Liver (tissue), 9 donors: ENCODE results near the gene SLC6A16. TPM values are rescaled to one million over a fixed set of nuclear protein-coding genes. Genes with fewer than 3 reads are reported as not detected.

ENCODE experiments used
- DNase-seq: peaks from one replicate; pipeline ENCODE4 v3.0.0-alpha.2; 2017; ENCODE audit warnings: low spot score
- H3K27ac ChIP-seq, 2 donors: one replicate each; pipeline ENCODE4 v1.7.0; 2013; ENCODE audit warnings: inconsistent platforms in 2 of 2, low read length in 2 of 2, control low read depth in 1 of 2, low read depth in 1 of 2, mild to moderate bottlenecking in 1 of 2
- H3K27me3 ChIP-seq, 4 donors: one replicate each; pipeline versions ENCODE4 v1.6.1 to v1.7.0; 2013; ENCODE audit warnings: low read length in 3 of 4, inconsistent platforms in 1 of 4, mild to moderate bottlenecking in 1 of 4, moderate library complexity in 1 of 4; ENCODE audit not compliant: control insufficient read depth in 4 of 4, insufficient read depth in 4 of 4
- H3K36me3 ChIP-seq, 4 donors: one replicate each; pipeline versions ENCODE4 v1.6.1 to v1.7.0; 2013; ENCODE audit warnings: low read length in 3 of 4, mild to moderate bottlenecking in 3 of 4, low read depth in 1 of 4, moderate library complexity in 1 of 4; ENCODE audit not compliant: control insufficient read depth in 4 of 4, insufficient read depth in 3 of 4
- H3K4me1 ChIP-seq, 4 donors: one replicate each; pipeline versions ENCODE4 v1.6.1 to v1.7.0; 2013; ENCODE audit warnings: low read length in 3 of 4, mild to moderate bottlenecking in 3 of 4, moderate library complexity in 1 of 4; ENCODE audit not compliant: control insufficient read depth in 4 of 4, insufficient read depth in 4 of 4
- H3K4me3 ChIP-seq, 3 donors: one replicate each; pipeline versions ENCODE4 v1.6.1 to v1.7.0; 2013; ENCODE audit warnings: low read length in 3 of 3, control low read depth in 1 of 3, low read depth in 1 of 3, mild to moderate bottlenecking in 1 of 3
- H3K9ac ChIP-seq, 2 donors: one replicate each; pipeline ENCODE4 v1.7.0; 2013; ENCODE audit warnings: low read length in 2 of 2, mild to moderate bottlenecking in 2 of 2, moderate library complexity in 2 of 2, control low read depth in 1 of 2, low read depth in 1 of 2
- H3K9me3 ChIP-seq, 4 donors: one replicate each; pipeline versions ENCODE4 v1.6.1 to v1.7.0; 2013; ENCODE audit warnings: low read length in 3 of 4; ENCODE audit not compliant: control insufficient read depth in 4 of 4
- EGR1 ChIP-seq, 2 donors: IDR thresholded peaks; 2 replicates each; pipeline ENCODE4 v1.6.1; 2016 to 2018; ENCODE audit warnings: antibody characterized with exemption in 2 of 2, low read depth in 2 of 2
- FOXA1 ChIP-seq: IDR thresholded peaks from 2 replicates; pipeline ENCODE4 v1.6.1; 2016; ENCODE audit warnings: antibody characterized with exemption
- FOXA2 ChIP-seq: IDR thresholded peaks from 2 replicates; pipeline ENCODE4 v1.6.1; 2016; ENCODE audit warnings: antibody characterized with exemption
- GABPA ChIP-seq, 2 donors: IDR thresholded peaks in 1 of 2; conservative IDR thresholded peaks in 1 of 2; 2 replicates each; pipeline ENCODE4 v1.6.1; 2016; ENCODE audit warnings: antibody characterized with exemption in 2 of 2, mild to moderate bottlenecking in 1 of 2, moderate library complexity in 1 of 2
- HNF4A ChIP-seq, 2 donors: conservative IDR thresholded peaks; 2 replicates each; pipeline ENCODE4 v1.6.1; 2016; ENCODE audit warnings: antibody characterized with exemption in 2 of 2, mild to moderate bottlenecking in 2 of 2
- HNF4G ChIP-seq: IDR thresholded peaks from 2 replicates; pipeline ENCODE4 v1.6.1; 2016; ENCODE audit warnings: antibody characterized with exemption
- JUND ChIP-seq, 2 donors: IDR thresholded peaks; 2 replicates each; pipeline ENCODE4 v1.6.1; 2016; ENCODE audit warnings: antibody characterized with exemption in 2 of 2
- NR2F2 ChIP-seq: IDR thresholded peaks from 2 replicates; pipeline ENCODE4 v1.6.1; 2016; ENCODE audit warnings: antibody characterized with exemption
- TAF1 ChIP-seq: conservative IDR thresholded peaks from 2 replicates; pipeline ENCODE4 v1.6.1; 2016; ENCODE audit warnings: antibody characterized with exemption, mild to moderate bottlenecking
- YY1 ChIP-seq: IDR thresholded peaks from 2 replicates; pipeline ENCODE4 v1.6.1; 2016; ENCODE audit warnings: antibody characterized with exemption, mild to moderate bottlenecking
- WGBS: extraction: QIAGEN DNeasy Blood & Tissue Kit; methylation state at CpG from one replicate; pipeline ENCODE4 v1.1.7; 2013; 5-methylcytosine and 5-hydroxymethylcytosine counted together
- polyA plus RNA-seq, 2 donors: library from polyadenylated mRNA; stranded (reverse) in 1 of 2; unstranded in 1 of 2; fragments of 200-250 nt in 1 of 2; fragments of >200 nt in 1 of 2; fragmentation: Nextera tagmentation in 1 of 2; extraction: Ambion mirVana in 1 of 2; gene quantifications; one replicate each; pipeline versions ENCODE4 v1.2.1 to v1.2.3, GENCODE V29; 2013 to 2015
- total RNA-seq, 2 donors: library from RNA; depleted of rRNA; stranded (reverse); fragments of >200 nt; gene quantifications; one replicate each; pipeline ENCODE4 v1.2.3, GENCODE V29; 2014
- TF ChIP-seq, protein P1 (sequence below): IDR thresholded peaks from 2 replicates; pipeline ENCODE4 v1.6.1; 2016; ENCODE audit warnings: antibody characterized with exemption
- TF ChIP-seq, protein P2 (sequence below): fragments of 150-350 bp; IDR thresholded peaks from 2 replicates; pipeline ENCODE4 v1.5.1; 2017; ENCODE audit warnings: improper control_type of control experiment, low read depth, low read length; ENCODE audit not compliant: missing input control
- TF ChIP-seq, protein P3 (sequence below): IDR thresholded peaks from 2 replicates; pipeline ENCODE4 v1.6.1; 2016; ENCODE audit warnings: antibody characterized with exemption
- TF ChIP-seq, protein P4 (sequence below): IDR thresholded peaks from 2 replicates; pipeline ENCODE4 v1.6.1; 2016; ENCODE audit warnings: antibody characterized with exemption
- donor health status: healthy.
- donor health status: healthy.
- donor health status: healthy.
- donor health status: healthy.
- donor health status: healthy.

SLC6A16 gene
- total and polyA plus RNA-seq, 4 donors, result 0.19 to 2.7 (median 1.5) TPM

DNA sequence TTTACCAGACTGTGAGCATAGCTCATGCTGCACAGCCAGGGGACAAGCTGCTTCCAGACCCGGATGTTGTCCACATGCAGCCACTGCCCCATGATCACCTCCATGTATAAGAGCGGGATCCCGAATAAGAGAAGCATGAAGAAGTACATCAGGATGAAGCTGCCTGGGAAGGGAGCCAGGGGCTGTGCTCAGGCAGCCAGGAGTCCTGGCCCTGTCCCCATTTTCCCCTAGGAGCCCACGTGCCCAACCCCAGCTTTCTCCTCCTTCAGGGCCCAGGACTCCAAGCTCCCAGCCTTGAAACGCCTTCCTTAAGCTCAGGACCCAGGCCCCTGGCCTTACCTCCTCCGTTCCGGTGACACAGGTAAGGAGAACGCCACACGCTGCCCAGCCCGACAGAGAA, 69.3 kb downstream of the SLC6A16 start:
- H3K4me3 ChIP-seq, result no peak overlapping the region
- no peak overlapping the region for H3K9ac ChIP-seq
- no peak overlapping the region for H3K27ac ChIP-seq
- DNase-seq, result no peak
- WGBS, result 92% methylated on average over 10 of the region's 10 CpGs
- H3K36me3 ChIP-seq, result peaks cover 0 to 2% (median 0%) of the 10 kb centered on the region in 4 donors
- H3K27me3 ChIP-seq, result no peaks in the 10 kb centered on the region
- H3K9me3 ChIP-seq, result peaks cover 7 to 12% (median 8%) of the 10 kb centered on the region in 4 donors
- TF ChIP-seq HNF4G, result no peak
- TF ChIP-seq JUND (IDR thresholded peaks at IDR 0.05), result no peak
- no peak for TF ChIP-seq NR2F2
- no peak for TF ChIP-seq FOXA2
- no peak for TF ChIP-seq EGR1 (IDR thresholded peaks at IDR 0.05; ENCODE audit: low read depth in 2 of 2)
- no peaks in the 10 kb centered on the region for H3K4me1 ChIP-seq

DNA sequence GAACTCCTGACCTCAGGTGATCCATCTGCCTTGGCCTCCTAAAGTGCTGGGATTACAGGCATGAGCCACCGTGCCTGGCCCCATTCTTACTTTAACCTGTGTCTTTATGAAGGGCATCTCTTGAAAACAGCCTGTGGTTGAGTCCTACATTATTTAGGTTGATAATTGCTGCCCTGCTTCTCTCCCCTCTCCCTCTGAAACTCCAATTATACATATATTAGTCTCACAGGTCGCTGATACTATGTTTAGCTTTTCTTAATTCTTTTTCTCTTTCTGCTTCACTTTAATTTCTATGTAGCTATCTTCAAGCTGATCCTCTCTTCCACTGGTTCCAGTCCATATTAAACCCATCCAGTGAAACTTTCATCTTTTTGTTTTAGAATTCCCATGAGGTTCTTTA, 75.1 kb downstream of the SLC6A16 start:
- no peak overlapping the region for H3K27ac ChIP-seq
- H3K36me3 ChIP-seq, result peaks cover 0 to 2% (median 0%) of the 10 kb centered on the region in 4 donors
- no peaks in the 10 kb centered on the region for H3K27me3 ChIP-seq
- no peaks in the 10 kb centered on the region for H3K9me3 ChIP-seq
- H3K9ac ChIP-seq, result no peak overlapping the region
- whole genome bisulfite sequencing, result 84% methylated on average over 2 of the region's 2 CpGs
- DNase-seq, result no peak
- TF ChIP-seq NR2F2, result no peak
- H3K4me3 ChIP-seq, result no peak overlapping the region
- no peaks in the 10 kb centered on the region for H3K4me1 ChIP-seq

DNA sequence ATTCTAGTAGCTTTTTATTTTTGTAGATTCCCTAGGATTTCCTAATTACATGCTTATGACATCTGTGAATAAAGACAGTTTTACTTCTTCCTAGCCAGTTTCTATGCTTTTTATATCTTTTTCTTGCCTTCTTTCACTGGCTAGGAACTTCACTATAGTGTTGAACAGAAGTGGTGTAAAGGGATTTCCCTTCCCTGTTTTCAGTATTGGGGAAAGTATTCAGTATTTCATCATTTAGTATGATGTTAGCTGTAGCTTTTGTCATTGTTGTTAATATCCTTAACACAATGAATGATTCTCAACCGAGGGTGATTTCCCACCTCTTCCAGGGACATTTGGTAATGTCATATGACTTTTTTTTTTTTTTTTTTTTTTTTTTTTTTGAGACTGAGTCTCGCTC, 77.3 kb downstream of the SLC6A16 start:
- no peaks in the 10 kb centered on the region for H3K4me1 ChIP-seq
- no peak overlapping the region for H3K27ac ChIP-seq
- H3K27me3 ChIP-seq, result no peaks in the 10 kb centered on the region
- 84% methylated on average over 2 of the region's 2 CpGs for WGBS
- no peak for DNase-seq
- H3K4me3 ChIP-seq, result no peak overlapping the region
- H3K9ac ChIP-seq, result no peak overlapping the region
- H3K36me3 ChIP-seq, result peaks cover 0 to 2% (median 0%) of the 10 kb centered on the region in 4 donors
- no peaks in the 10 kb centered on the region for H3K9me3 ChIP-seq
- TF ChIP-seq TAF1 (no peak), EGR1 (IDR thresholded peaks at IDR 0.05; ENCODE audit: low read depth in 2 of 2) (no peak), GABPA (IDR thresholded peaks at IDR 0.05 in 1 of 2, conservative IDR thresholded peaks at IDR 0.05 in 1 of 2) (no peak), FOXA2 (no peak), HNF4A (conservative IDR thresholded peaks at IDR 0.05) (no peak), YY1 (no peak), FOXA1 (no peak), JUND (IDR thresholded peaks at IDR 0.05) (no peak)
- TF ChIP-seq, protein P1, sequence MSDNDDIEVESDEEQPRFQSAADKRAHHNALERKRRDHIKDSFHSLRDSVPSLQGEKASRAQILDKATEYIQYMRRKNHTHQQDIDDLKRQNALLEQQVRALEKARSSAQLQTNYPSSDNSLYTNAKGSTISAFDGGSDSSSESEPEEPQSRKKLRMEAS, result no peak
- TF ChIP-seq, protein P2, sequence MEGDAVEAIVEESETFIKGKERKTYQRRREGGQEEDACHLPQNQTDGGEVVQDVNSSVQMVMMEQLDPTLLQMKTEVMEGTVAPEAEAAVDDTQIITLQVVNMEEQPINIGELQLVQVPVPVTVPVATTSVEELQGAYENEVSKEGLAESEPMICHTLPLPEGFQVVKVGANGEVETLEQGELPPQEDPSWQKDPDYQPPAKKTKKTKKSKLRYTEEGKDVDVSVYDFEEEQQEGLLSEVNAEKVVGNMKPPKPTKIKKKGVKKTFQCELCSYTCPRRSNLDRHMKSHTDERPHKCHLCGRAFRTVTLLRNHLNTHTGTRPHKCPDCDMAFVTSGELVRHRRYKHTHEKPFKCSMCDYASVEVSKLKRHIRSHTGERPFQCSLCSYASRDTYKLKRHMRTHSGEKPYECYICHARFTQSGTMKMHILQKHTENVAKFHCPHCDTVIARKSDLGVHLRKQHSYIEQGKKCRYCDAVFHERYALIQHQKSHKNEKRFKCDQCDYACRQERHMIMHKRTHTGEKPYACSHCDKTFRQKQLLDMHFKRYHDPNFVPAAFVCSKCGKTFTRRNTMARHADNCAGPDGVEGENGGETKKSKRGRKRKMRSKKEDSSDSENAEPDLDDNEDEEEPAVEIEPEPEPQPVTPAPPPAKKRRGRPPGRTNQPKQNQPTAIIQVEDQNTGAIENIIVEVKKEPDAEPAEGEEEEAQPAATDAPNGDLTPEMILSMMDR, result no peak
- TF ChIP-seq, protein P3, sequence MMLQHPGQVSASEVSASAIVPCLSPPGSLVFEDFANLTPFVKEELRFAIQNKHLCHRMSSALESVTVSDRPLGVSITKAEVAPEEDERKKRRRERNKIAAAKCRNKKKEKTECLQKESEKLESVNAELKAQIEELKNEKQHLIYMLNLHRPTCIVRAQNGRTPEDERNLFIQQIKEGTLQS, result no peak
- TF ChIP-seq, protein P4, sequence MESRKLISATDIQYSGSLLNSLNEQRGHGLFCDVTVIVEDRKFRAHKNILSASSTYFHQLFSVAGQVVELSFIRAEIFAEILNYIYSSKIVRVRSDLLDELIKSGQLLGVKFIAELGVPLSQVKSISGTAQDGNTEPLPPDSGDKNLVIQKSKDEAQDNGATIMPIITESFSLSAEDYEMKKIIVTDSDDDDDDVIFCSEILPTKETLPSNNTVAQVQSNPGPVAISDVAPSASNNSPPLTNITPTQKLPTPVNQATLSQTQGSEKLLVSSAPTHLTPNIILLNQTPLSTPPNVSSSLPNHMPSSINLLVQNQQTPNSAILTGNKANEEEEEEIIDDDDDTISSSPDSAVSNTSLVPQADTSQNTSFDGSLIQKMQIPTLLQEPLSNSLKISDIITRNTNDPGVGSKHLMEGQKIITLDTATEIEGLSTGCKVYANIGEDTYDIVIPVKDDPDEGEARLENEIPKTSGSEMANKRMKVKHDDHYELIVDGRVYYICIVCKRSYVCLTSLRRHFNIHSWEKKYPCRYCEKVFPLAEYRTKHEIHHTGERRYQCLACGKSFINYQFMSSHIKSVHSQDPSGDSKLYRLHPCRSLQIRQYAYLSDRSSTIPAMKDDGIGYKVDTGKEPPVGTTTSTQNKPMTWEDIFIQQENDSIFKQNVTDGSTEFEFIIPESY, result no peak
